GM19372 (cell line): ENCODE measurements around the gene PEX5L.
A peak's percentile ranks its signal among the peaks of the same experiment; 100 is the strongest.

Experiments used
- ATAC-seq: cut with Tn5 transposase; IDR thresholded peaks from one replicate; pipeline ENCODE4 v1.9.1; 2021; ENCODE audit warnings: mild to moderate bottlenecking, low read depth, moderate library complexity; ENCODE audit not compliant: unreplicated experiment

Gene PEX5L

DNA sequence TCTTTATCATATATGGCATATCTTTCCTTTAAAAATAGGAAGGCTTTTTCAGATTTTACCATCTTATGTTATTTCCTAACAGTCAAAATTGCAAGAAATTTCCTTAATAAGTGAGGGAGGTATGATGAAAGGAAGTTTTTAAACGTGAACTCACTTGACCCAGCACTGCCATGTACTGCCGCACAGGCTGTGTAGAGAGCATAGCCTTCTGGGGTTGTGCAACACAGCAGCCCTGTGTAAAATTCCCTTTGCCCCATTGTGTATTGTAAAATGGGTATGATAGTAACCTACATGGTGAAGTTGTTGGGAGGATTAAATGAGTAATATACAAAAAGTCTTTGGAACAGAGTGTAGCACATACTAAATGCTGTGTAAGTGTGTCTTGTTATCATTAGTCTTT, 78.6 kb downstream of the PEX5L start:
- ATAC-seq = no peak

DNA sequence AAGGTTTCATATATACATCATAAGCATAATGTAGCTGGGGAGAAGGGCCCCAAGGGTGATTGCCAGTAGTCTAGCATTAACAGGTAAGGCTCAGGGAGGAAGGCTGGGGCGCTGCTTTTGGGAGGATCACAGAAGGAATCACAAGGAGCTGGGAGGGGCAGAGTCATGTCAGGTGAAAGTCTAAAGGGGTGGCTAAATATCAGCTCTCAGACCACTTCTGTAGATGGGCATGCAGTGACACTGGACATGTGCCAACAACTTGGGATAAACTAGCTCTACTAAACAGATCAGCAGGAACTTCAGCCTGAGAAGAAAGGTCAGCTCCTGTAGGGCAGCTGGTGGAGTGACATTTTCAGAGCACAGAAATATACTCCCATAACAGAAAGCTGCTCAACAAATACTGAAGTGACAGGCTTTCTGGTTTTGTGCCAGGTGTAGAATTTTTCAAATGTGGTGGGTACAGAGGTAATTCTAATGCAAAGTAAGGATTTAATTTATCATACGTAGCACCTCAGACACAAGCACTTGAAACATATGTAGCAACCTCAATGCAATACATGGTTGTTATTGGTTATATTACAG, 79.4 kb downstream of the PEX5L start:
- ATAC-seq = no peak

DNA sequence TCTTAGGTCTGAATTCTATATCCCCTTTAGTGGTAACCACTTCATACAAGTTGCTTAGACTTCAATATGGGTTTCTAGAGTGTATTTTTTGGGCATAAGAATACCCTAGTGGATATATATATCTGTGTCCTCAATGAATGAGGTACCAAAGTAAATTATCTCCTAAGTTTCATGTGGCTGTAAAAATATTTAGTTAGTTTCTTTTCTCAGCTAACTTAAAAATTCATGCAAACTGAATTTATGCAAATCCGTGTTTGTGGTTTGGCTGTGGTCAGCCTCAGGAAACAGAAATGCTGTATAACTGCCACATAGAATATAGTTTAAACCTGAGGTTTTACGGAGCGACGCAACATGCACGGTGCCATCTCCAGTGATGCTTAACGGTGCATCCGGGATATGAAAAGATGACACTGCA, 80.3 kb downstream of the PEX5L start:
- peak; percentile 86 for ATAC-seq

DNA sequence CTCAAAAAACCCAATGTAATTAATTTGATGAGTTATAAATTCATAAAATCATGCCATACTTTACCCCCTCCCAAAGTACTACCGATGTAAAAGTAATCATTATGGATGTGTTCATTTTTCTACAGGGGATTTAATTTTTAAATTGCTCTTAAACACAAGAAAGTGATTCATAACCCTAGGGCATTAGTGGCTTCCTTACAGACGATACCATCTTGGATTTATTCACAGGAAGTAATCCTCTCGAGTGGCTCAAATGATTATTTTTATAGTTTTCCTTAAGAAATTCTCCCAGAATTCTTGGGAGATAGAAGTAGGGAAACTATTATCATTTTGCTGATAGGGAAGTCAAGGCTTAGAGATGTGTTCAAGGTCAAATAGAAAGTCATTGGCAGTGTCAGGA, 80.9 kb downstream of the PEX5L start:
- ATAC-seq = no peak

DNA sequence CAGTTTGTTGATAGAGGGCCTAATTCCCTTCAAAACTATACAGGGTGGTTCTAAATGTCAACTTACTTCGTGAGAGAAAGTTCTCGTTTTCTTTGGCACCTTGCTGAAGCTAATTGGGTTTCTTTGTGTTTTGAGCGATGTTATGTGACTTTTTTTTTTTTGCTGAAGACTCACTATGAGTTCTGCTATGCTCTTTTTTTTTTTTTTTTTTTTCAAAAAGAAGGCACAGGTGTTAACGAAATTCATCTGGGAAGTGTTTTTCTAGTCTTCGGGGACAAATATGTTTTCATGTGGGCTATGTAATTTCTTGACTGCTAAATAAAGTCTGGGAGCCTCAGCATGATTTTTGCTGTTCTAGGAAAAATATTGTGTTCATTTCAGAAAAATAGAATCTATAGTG, 81.5 kb downstream of the PEX5L start:
- ATAC-seq = no peak

DNA sequence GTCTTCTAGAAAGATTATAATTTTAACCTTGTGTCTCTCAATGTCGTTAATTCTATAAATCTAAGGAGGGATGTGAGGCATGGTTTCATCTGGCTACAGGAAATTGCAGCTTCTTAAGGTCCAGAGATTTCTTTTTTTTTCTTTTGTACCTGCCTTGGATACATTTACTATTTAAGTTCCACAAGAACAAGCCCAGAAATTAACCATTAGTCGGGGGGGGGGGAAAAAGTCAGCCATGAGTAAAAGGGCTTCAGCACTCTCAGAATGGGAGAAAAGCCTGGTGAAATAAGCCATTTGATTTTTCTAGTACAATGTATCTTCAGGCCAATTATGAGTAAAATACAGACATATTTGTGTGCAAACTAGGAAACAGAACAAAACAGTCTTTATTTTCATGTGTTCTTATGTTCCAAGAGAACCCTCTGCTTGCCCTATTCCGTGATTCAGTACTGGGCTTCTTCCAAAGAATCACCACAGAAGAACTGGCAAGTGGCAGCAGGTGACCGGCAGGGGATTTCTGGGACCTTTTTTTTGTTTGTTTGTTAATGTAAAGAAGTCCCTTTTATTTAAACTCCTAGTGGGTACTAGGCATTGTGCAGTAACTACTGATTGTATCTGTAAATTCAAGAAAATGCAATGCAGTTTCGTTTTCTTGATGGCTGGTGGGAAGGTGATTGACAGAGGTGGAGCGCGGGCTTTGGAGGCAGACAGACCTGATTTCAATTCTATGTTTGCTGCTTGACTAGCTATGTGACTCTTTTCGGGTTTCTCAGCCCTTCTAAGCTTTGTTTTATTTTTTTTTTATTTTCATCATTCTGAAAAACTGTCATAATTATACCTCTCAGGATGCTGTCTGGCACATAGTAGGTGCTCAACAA, 82.5 kb downstream of the PEX5L start:
- no peak for ATAC-seq

DNA sequence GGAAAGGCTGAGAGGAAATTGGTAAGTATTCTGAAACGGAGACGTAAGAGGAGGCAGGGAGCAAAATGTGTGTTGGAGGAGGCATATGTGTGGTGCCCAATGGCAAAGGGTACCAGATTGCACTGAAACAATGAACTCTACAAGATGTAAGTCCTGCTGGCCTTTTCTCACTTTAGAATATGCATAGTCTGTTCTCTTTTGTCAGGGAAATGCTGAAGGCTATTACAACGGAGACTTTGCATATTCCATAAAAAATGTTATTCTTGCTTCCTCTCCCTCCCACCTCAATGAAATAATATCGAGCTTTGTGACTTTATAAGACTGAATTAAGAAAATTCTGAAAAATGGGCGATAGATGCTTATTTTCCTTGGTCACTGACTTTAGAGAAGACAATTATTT, 85.9 kb downstream of the PEX5L start:
- no peak for ATAC-seq

DNA sequence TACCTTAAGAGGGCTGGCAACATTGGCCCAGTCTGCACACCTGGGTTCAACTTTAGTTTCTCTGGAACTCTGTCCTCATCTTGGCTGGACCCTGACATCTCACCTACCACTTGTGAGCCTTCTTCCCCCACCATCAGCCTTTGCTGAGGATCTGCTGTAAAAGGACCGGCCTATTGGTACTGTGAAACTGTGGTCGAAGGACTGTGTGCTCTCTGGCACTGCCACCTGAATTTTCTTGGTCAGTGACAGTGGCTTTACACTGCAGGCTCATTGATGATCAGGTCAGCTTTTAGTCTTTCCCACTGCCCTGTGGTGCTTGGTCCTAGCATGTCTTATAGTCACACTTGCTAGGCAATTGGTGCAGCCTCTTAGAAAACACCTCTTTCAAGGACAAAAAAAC, 86.9 kb downstream of the PEX5L start:
- peak; percentile 21 for ATAC-seq

DNA sequence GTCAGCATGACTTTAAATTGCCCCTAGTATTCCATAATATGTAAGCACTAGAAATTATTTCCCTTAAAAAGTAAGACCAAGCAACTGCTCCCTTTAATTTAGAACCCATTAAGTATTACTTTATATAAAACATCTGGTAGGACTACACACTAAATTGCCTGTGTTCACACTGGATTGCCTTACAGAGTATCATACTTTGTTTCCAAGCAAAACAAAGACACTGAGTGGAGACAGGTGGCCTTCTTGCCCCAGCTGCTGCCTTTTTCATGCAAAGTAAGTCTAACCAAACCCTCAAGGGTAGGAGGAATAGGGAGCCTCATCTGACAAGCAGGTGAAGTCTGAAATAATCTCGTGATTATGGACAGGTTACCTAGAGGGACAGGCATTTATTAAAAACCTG, 87.3 kb downstream of the PEX5L start:
- ATAC-seq = peak; percentile 79

DNA sequence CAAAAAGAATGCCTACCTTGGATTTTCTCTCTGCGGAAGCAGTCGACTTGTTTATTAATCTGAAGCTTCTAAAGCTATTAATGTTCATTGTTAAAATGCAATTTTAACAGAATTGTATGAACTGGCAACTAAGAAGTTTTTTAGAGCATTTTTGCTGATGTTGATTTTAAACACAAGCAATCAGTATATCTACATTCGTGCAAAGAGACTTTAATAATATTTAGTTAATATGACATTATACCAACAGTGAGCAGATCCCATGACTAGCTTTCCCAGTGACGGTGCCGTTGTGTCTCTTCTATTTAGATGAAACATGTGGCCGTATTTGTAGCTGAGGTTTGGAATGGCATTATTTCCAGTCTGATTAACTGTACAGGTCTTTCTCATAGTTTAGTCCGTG, 88.0 kb downstream of the PEX5L start:
- no peak for ATAC-seq

DNA sequence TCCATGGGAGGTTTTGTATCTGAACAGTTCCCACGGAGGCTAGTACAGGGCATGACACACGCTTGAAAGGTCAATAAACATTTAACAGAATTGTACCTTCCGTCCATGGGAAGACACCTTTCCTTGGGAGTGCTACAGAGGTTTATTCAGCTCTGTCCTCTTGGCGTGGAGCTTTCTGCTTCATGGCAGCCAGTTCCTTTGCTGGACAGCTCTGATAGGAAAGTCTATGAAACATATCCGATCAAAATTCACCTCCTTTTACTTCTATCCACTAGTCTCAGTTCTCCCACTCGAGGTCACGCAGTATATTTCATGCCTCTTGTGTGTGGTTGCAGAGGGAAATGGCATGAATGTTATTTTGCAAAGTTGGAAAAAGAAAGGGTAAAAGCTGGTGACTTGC, 91.2 kb downstream of the PEX5L start:
- ATAC-seq = no peak

DNA sequence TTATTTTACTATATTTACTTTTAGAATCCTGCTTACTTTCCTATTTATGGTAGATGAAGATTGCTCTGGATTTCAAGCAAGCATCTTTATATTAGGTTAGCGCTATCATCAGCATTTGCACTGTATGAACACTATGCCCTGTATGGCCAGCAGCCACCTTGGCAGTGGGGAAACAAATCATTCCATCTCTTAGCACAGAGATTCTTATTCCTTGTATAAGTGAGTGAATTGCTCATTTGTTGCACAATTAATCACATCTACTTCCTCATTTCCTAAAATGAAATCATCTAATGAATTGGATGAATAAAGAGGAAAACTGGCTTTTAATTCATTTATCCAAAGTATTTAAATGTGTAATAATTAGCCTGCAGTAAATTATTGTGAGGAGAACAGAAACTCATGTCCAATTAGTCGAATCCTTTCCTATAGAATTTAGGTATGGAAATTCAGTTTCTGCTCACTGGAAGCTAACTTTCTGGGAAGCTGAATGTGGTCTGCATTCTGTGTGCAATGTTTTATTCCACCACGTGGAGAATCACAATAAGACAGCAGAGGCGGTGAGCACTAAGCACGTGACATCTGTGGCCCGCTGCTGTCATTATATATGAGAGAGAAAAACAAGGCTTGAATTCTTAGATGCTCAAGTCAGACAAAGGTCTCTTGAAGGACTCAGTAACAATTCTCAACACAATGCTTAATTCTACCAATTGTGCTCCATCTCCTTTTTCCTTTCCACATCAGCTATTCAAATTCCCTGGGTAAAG, 93.4 kb downstream of the PEX5L start:
- no peak for ATAC-seq

DNA sequence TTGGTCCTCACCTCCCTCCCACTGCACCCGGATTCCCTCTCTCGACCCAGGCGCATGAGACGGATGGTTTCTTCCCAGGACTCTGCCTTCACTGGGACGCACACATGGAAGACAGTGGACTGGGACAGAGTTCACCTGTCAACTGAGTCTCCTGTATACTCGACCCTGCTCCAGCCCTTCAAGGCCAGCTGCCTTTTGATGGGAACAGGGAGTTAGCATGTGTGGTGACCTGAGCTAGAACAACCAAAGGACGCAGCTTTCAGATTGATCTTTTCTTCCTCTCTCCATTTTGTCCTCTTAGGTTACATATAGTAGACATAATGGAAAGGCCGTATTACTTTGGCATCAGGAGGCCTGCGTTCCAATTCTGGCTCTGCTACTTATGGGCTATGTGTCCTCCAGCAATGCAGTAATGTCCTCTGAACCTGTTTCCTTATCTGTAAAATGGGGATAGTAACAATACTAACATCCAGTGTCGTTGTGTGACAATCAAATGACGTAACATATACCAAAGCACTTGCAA, 94.1 kb downstream of the PEX5L start:
- no peak for ATAC-seq

DNA sequence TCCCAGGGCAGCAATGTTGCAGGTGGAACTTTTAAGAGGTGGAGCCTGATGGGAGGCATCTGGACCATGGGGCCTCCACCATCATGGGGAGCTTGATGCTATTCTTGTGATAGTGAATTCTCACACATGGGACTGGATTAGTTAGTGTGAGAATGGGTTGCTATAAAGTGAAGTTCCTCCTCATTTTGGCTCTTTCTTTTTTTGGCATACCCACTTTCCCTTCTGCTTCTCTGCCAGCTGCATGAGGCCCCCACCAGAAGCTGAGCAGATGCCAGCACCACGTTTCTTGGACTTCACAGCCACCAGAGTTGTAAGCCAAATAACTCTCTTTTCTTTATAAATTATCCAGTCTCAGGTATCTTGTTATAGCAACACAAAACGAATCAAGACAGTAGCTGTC, 101.0 kb downstream of the PEX5L start:
- no peak for ATAC-seq

DNA sequence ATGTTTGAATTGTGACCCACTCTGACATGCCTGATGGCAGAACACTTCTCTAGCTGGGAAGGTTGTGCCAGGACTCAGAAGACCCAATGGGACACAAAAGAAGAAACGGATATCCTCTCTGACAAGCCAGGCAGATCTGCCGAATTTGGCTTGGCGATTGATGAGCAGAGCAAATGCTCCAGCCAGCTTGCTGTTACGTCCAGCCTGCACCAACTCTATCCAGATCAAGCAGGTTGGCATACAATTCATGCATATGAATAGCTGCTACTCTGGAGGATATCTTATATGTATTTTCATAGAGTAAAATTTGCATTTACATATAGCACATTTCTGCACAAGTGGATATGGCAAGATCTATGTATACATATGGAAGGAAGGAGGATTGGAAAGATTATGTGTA, 102.8 kb downstream of the PEX5L start:
- no peak for ATAC-seq

DNA sequence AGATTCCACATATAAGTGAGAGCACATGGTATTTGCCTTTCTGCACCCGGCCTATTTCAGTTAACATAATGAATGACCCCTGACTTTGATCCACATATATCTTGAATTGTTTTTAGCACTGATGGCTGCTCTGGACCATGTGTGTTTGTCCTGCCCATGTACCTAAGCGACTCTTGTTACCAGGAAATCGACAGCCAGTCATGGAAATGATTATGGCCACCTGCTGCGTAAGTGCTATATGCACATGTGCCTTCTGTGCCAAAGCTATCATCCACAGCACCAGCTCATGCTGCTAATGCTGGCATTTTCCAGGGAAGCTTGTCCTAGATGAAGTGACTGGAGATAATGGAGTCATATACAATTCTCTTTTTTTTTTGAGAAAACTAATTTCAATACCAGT, 103.7 kb downstream of the PEX5L start:
- no peak for ATAC-seq

DNA sequence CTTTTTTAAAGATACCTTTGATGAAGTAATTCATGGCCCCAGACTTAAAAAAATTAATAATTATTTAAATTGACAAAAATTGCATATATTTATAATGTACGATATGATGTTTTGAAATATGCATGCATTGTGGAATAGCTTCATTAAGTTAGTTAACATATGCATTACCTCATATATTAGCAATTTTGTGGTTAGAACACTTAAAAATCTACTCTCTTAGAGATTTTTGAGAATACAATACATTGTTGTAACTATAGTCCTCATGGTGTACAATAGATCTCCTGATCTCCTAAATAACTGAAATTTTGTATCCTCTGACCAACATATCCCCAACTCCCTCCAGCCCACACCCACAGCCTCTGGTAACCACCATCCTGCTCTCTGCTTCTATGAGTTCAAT, 104.1 kb downstream of the PEX5L start:
- no peak for ATAC-seq

DNA sequence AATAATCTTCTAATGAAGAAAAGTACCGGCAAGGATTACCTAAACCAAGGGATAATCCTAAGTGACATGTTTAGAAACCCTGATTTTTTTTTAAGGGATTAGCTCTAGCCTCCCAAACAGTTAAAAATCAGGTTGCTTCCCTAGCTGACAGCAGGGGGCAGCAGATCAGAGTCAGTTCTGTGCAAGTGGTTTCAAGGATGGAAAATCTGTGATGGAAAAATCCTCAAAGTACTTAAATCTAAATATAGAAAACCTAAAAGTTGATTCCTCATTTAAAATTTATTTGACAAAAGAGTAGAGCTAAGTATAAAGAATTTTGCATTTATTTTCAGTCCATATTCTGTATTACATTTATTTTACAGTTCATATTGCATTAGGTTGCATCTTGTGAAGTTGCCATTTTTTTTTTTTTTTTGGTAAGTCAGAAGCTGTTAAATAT, 107.6 kb downstream of the PEX5L start:
- ATAC-seq = no peak

DNA sequence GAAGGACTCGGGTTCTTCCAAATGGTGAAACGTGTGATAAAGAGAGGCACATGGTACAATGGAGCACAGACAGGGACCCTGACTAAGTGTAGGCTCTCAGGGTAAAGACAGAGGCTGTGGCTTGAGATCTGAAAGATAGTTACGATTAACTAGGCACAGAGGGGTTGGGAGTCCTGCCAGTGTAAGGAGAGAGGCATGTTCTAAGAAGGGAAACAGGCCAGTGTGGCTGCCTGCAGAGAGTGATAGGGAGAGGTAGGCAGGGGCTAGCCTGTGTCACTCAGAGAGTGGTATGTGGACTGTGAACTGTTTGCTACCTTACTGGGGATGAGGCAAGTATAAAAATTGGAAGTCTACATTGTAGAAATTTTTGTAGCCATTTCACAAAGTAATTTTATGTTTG, 109.5 kb downstream of the PEX5L start:
- no peak for ATAC-seq

DNA sequence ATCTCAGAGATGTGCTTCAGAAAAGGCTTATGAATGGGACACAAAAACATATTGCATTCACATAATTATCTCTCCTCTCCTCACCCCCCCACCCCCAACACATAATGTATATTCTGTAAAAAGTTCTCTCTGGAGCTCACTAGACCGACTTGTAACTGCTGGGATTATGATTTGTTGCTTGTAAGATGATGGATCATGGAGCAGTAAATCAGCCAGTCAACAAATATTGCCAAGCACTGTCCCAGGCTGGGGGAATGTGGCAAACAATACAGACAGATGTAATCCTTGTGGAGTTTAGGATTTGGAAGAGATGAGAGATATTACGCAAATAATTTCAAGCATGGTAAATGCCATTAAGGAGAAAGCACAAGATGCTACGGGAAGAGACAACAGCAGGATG, 114.8 kb downstream of the PEX5L start:
- no peak for ATAC-seq

DNA sequence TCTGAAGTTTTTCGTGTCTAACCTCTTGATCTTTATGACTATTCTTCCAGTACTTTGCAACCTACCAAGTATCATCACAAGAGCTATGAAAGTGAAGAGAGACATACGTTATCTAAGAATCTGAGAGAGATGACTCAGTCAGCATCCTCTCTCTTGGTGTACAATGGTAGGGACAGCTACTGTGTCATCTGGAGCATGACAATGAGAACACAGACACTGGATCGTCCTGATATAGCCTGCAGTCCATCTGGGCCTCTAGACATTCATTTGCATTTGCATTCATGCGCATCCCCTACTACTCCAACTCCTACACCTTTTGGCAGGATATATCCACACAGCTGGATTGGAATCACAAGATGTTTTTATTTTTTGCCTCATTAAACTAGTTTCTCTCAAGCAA, 115.2 kb downstream of the PEX5L start:
- peak; percentile 58 for ATAC-seq
